Liver (tissue), 9 donors: ENCODE measurements around the gene MTA3. TPM values are rescaled to one million over a fixed set of nuclear protein-coding genes. Genes with fewer than 3 reads are reported as not detected.

Source experiments
- DNase-seq: peaks from one replicate; pipeline ENCODE4 v3.0.0-alpha.2; 2017; ENCODE audit warnings: low spot score
- H3K27ac ChIP-seq, 2 donors: one replicate each; pipeline ENCODE4 v1.7.0; 2013; ENCODE audit warnings: inconsistent platforms in 2 of 2, low read length in 2 of 2, control low read depth in 1 of 2, low read depth in 1 of 2, mild to moderate bottlenecking in 1 of 2
- H3K27me3 ChIP-seq, 4 donors: one replicate each; pipeline versions ENCODE4 v1.6.1 to v1.7.0; 2013; ENCODE audit warnings: low read length in 3 of 4, inconsistent platforms in 1 of 4, mild to moderate bottlenecking in 1 of 4, moderate library complexity in 1 of 4; ENCODE audit not compliant: control insufficient read depth in 4 of 4, insufficient read depth in 4 of 4
- H3K36me3 ChIP-seq, 4 donors: one replicate each; pipeline versions ENCODE4 v1.6.1 to v1.7.0; 2013; ENCODE audit warnings: low read length in 3 of 4, mild to moderate bottlenecking in 3 of 4, low read depth in 1 of 4, moderate library complexity in 1 of 4; ENCODE audit not compliant: control insufficient read depth in 4 of 4, insufficient read depth in 3 of 4
- H3K4me1 ChIP-seq, 4 donors: one replicate each; pipeline versions ENCODE4 v1.6.1 to v1.7.0; 2013; ENCODE audit warnings: low read length in 3 of 4, mild to moderate bottlenecking in 3 of 4, moderate library complexity in 1 of 4; ENCODE audit not compliant: control insufficient read depth in 4 of 4, insufficient read depth in 4 of 4
- H3K4me3 ChIP-seq, 3 donors: one replicate each; pipeline versions ENCODE4 v1.6.1 to v1.7.0; 2013; ENCODE audit warnings: low read length in 3 of 3, control low read depth in 1 of 3, low read depth in 1 of 3, mild to moderate bottlenecking in 1 of 3
- H3K9ac ChIP-seq, 2 donors: one replicate each; pipeline ENCODE4 v1.7.0; 2013; ENCODE audit warnings: low read length in 2 of 2, mild to moderate bottlenecking in 2 of 2, moderate library complexity in 2 of 2, control low read depth in 1 of 2, low read depth in 1 of 2
- H3K9me3 ChIP-seq, 4 donors: one replicate each; pipeline versions ENCODE4 v1.6.1 to v1.7.0; 2013; ENCODE audit warnings: low read length in 3 of 4; ENCODE audit not compliant: control insufficient read depth in 4 of 4
- EGR1 ChIP-seq, 2 donors: IDR thresholded peaks; 2 replicates each; pipeline ENCODE4 v1.6.1; 2016 to 2018; ENCODE audit warnings: antibody characterized with exemption in 2 of 2, low read depth in 2 of 2
- FOXA1 ChIP-seq: IDR thresholded peaks from 2 replicates; pipeline ENCODE4 v1.6.1; 2016; ENCODE audit warnings: antibody characterized with exemption
- FOXA2 ChIP-seq: IDR thresholded peaks from 2 replicates; pipeline ENCODE4 v1.6.1; 2016; ENCODE audit warnings: antibody characterized with exemption
- GABPA ChIP-seq, 2 donors: IDR thresholded peaks in 1 of 2; conservative IDR thresholded peaks in 1 of 2; 2 replicates each; pipeline ENCODE4 v1.6.1; 2016; ENCODE audit warnings: antibody characterized with exemption in 2 of 2, mild to moderate bottlenecking in 1 of 2, moderate library complexity in 1 of 2
- HNF4A ChIP-seq, 2 donors: conservative IDR thresholded peaks; 2 replicates each; pipeline ENCODE4 v1.6.1; 2016; ENCODE audit warnings: antibody characterized with exemption in 2 of 2, mild to moderate bottlenecking in 2 of 2
- HNF4G ChIP-seq: IDR thresholded peaks from 2 replicates; pipeline ENCODE4 v1.6.1; 2016; ENCODE audit warnings: antibody characterized with exemption
- JUND ChIP-seq, 2 donors: IDR thresholded peaks; 2 replicates each; pipeline ENCODE4 v1.6.1; 2016; ENCODE audit warnings: antibody characterized with exemption in 2 of 2
- NR2F2 ChIP-seq: IDR thresholded peaks from 2 replicates; pipeline ENCODE4 v1.6.1; 2016; ENCODE audit warnings: antibody characterized with exemption
- RAD21 ChIP-seq, 2 donors: IDR thresholded peaks; 2 replicates each; pipeline ENCODE4 v1.6.1; 2016; ENCODE audit warnings: antibody characterized with exemption in 2 of 2, mild to moderate bottlenecking in 2 of 2
- REST ChIP-seq: IDR thresholded peaks from 2 replicates; pipeline ENCODE4 v1.6.1; 2016; ENCODE audit warnings: antibody characterized with exemption, mild to moderate bottlenecking
- RXRA ChIP-seq, 2 donors: IDR thresholded peaks; 2 replicates each; pipeline ENCODE4 v1.6.1; 2017 to 2018; ENCODE audit warnings: antibody characterized with exemption in 2 of 2, mild to moderate bottlenecking in 1 of 2
- SP1 ChIP-seq: IDR thresholded peaks from 2 replicates; pipeline ENCODE4 v1.6.1; 2018; ENCODE audit warnings: antibody characterized with exemption, mild to moderate bottlenecking
- TAF1 ChIP-seq: conservative IDR thresholded peaks from 2 replicates; pipeline ENCODE4 v1.6.1; 2016; ENCODE audit warnings: antibody characterized with exemption, mild to moderate bottlenecking
- YY1 ChIP-seq: IDR thresholded peaks from 2 replicates; pipeline ENCODE4 v1.6.1; 2016; ENCODE audit warnings: antibody characterized with exemption, mild to moderate bottlenecking
- ZBTB33 ChIP-seq: IDR thresholded peaks from 2 replicates; pipeline ENCODE4 v1.6.1; 2016; ENCODE audit warnings: antibody characterized with exemption
- WGBS: extraction: QIAGEN DNeasy Blood & Tissue Kit; methylation state at CpG from one replicate; pipeline ENCODE4 v1.1.7; 2013; 5-methylcytosine and 5-hydroxymethylcytosine counted together
- polyA plus RNA-seq, 2 donors: library from polyadenylated mRNA; stranded (reverse) in 1 of 2; unstranded in 1 of 2; fragments of 200-250 nt in 1 of 2; fragments of >200 nt in 1 of 2; fragmentation: Nextera tagmentation in 1 of 2; extraction: Ambion mirVana in 1 of 2; gene quantifications; one replicate each; pipeline versions ENCODE4 v1.2.1 to v1.2.3, GENCODE V29; 2013 to 2015
- total RNA-seq, 2 donors: library from RNA; depleted of rRNA; stranded (reverse); fragments of >200 nt; gene quantifications; one replicate each; pipeline ENCODE4 v1.2.3, GENCODE V29; 2014
- TF ChIP-seq, protein P1 (sequence below): fragments of 150-350 bp; IDR thresholded peaks from 2 replicates; pipeline ENCODE4 v1.5.1; 2017; ENCODE audit warnings: improper control_type of control experiment, low read depth, low read length; ENCODE audit not compliant: missing input control
- TF ChIP-seq, protein P2 (sequence below): IDR thresholded peaks from 2 replicates; pipeline ENCODE4 v1.6.1; 2016; ENCODE audit warnings: antibody characterized with exemption
- TF ChIP-seq, protein P3 (sequence below): IDR thresholded peaks from 2 replicates; pipeline ENCODE4 v1.6.1; 2016; ENCODE audit warnings: antibody characterized with exemption
- donor health status: healthy.
- donor health status: healthy.
- donor health status: healthy.
- donor health status: healthy.
- donor health status: healthy.

Gene MTA3
- total and polyA plus RNA-seq, 4 donors, result 5.5 to 10.3 (median 6.8) TPM

- Histone ChIP-seq H3K4me3 (no peak overlapping the region), H3K9ac (no peak overlapping the region), H3K9me3 (no peaks in the 10 kb centered on the region), H3K27ac (no peak overlapping the region), H3K36me3 (no peaks in the 10 kb centered on the region), H3K4me1 (peaks cover 0 to 2% (median 0%) of the 10 kb centered on the region in 4 donors), H3K27me3 (no peaks in the 10 kb centered on the region)
- 93% methylated on average over 3 of the region's 3 CpGs for WGBS
- TF ChIP-seq GABPA (IDR thresholded peaks at IDR 0.05 in 1 of 2, conservative IDR thresholded peaks at IDR 0.05 in 1 of 2) (no peak), HNF4G (no peak), TAF1 (no peak), FOXA1 (no peak), ZBTB33 (no peak)
- no peak for DNase-seq
Measured at GRCh38 chr2:42601076-42601475, 32.6 kb downstream of the MTA3 start.

DNA sequence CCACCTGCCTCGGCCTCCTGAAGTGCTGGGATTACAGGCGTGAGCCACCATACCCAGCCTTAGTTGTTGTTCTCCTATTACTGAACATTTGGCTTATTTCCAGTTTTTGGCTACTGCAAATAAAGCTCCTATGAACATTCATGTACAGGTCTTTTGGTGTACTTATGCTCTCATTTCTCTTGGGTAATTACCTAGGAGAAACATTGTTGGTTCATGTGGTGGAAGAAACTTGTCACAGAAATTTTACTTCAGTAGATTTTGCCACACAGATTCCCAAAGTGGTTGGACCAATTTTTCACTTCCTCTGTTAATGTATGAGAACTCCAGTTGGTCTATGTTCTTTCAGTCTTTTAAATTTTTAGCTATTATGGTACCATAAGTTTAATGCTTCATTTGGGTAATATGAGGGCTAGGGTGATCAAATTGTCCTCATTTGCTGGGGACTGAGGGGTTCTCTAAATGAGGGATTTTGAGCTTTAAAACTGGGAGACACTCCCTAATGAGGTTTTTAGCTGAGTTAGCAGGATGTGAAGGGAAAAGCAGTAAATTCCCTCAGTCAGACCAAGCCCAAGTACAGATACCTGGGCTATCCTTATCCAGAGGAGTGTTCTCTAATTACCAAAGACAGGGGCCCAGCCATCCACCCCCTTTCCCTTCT is 33.9 kb downstream of the MTA3 start:
- peaks cover 0 to 2% (median 0%) of the 10 kb centered on the region in 4 donors for H3K4me1 ChIP-seq
- DNase-seq, result no peak

More for the DNA sequence above, 33.9 kb downstream of the MTA3 start:
- H3K36me3 ChIP-seq, result no peaks in the 10 kb centered on the region
- no peak overlapping the region for H3K27ac ChIP-seq
- TF ChIP-seq RAD21 (IDR thresholded peaks at IDR 0.05), result no peak
- no peak for TF ChIP-seq YY1
- TF ChIP-seq TAF1, result no peak
- TF ChIP-seq, protein P1, sequence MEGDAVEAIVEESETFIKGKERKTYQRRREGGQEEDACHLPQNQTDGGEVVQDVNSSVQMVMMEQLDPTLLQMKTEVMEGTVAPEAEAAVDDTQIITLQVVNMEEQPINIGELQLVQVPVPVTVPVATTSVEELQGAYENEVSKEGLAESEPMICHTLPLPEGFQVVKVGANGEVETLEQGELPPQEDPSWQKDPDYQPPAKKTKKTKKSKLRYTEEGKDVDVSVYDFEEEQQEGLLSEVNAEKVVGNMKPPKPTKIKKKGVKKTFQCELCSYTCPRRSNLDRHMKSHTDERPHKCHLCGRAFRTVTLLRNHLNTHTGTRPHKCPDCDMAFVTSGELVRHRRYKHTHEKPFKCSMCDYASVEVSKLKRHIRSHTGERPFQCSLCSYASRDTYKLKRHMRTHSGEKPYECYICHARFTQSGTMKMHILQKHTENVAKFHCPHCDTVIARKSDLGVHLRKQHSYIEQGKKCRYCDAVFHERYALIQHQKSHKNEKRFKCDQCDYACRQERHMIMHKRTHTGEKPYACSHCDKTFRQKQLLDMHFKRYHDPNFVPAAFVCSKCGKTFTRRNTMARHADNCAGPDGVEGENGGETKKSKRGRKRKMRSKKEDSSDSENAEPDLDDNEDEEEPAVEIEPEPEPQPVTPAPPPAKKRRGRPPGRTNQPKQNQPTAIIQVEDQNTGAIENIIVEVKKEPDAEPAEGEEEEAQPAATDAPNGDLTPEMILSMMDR, result no peak
- no peak for TF ChIP-seq HNF4A (conservative IDR thresholded peaks at IDR 0.05)
- TF ChIP-seq NR2F2, result no peak
- TF ChIP-seq SP1, result no peak
- TF ChIP-seq FOXA1, result no peak
- no peak for TF ChIP-seq REST
- no peak for TF ChIP-seq HNF4G
- TF ChIP-seq, protein P2, sequence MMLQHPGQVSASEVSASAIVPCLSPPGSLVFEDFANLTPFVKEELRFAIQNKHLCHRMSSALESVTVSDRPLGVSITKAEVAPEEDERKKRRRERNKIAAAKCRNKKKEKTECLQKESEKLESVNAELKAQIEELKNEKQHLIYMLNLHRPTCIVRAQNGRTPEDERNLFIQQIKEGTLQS, result no peak
- TF ChIP-seq RXRA (IDR thresholded peaks at IDR 0.05), result no peak
- no peak for TF ChIP-seq JUND (IDR thresholded peaks at IDR 0.05)
- TF ChIP-seq ZBTB33, result no peak
- no peak for TF ChIP-seq EGR1 (IDR thresholded peaks at IDR 0.05; ENCODE audit: low read depth in 2 of 2)
- TF ChIP-seq FOXA2, result no peak
- no peak for TF ChIP-seq GABPA (IDR thresholded peaks at IDR 0.05 in 1 of 2, conservative IDR thresholded peaks at IDR 0.05 in 1 of 2)
- TF ChIP-seq, protein P3, sequence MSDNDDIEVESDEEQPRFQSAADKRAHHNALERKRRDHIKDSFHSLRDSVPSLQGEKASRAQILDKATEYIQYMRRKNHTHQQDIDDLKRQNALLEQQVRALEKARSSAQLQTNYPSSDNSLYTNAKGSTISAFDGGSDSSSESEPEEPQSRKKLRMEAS, result no peak
- H3K4me3 ChIP-seq, result no peak overlapping the region
- no peaks in the 10 kb centered on the region for H3K27me3 ChIP-seq
- WGBS, result 93% methylated on average over 2 of the region's 2 CpGs
- H3K9me3 ChIP-seq, result no peaks in the 10 kb centered on the region
- H3K9ac ChIP-seq, result no peak overlapping the region
